GM20000 (cell line): ENCODE results near the gene CFH.
"Not testable (repeated sequence)": the region's sequence is repeated elsewhere in the genome, so short reads cannot be mapped to it uniquely, and the experiment has no call there.

Experiments
- DNase-seq: peaks from one replicate; pipeline ENCODE4 v3.0.0; 2012; ENCODE audit warnings: low spot score
- CTCF ChIP-seq: IDR thresholded peaks from 2 replicates; pipeline ENCODE4 v1.5.1; 2012; ENCODE audit warnings: mild to moderate bottlenecking, control low read depth; ENCODE audit errors: extremely low read depth, missing control alignments

CFH gene

GRCh38 chr1:196738730-196739129 lies 86.9 kb downstream of the CFH start:
- no peak for DNase-seq
- no peak for TF ChIP-seq CTCF

- DNase-seq = peak; percentile 2
Observed at GRCh38 chr1:196743244-196743643, 91.4 kb downstream of the CFH start.

- not testable (repeated sequence) for DNase-seq
Observed at GRCh38 chr1:196765019-196765740, 113.3 kb downstream of the CFH start.

- not testable (repeated sequence) for DNase-seq
Observed at GRCh38 chr1:196769823-196770222, 118.0 kb downstream of the CFH start.

GRCh38 chr1:196773713-196774112 lies 121.9 kb downstream of the CFH start:
- TF ChIP-seq CTCF = no peak
- no peak for DNase-seq

- no peak for TF ChIP-seq CTCF
- DNase-seq = no peak
Observed at GRCh38 chr1:196774175-196774574, 122.3 kb downstream of the CFH start.

- TF ChIP-seq CTCF = no peak
Observed at GRCh38 chr1:196774603-196775002, 122.8 kb downstream of the CFH start, which contains the start of gene CFHR3. TSS of gene CFHR3 (plus strand) at chr1:196774840. CDS start at chr1:196774887, 47 bp downstream.

GRCh38 chr1:196777603-196778002 lies 125.8 kb downstream of the CFH start:
- DNase-seq = no peak
- TF ChIP-seq CTCF = no peak

More at GRCh38 chr1:196774603-196775002, 122.8 kb downstream of the CFH start, which contains the start of gene CFHR3:
- no peak for DNase-seq

GRCh38 chr1:196779093-196779492 lies 127.2 kb downstream of the CFH start:
- DNase-seq = no peak
- no peak for TF ChIP-seq CTCF

- DNase-seq = not testable (repeated sequence)
Observed at GRCh38 chr1:196791252-196791651, 139.4 kb downstream of the CFH start.

- not testable (repeated sequence) for DNase-seq
Observed at GRCh38 chr1:196794103-196794502, 142.3 kb downstream of the CFH start.
